NCI-H2107 treated with DMSO at 0.1 percent for 48 hours (cell line): ENCODE results near the gene CD59.

Source experiments
- DNase-seq: peaks from one replicate; lab custom pipeline; 2025; ENCODE audit not compliant: unreplicated experiment; lab: John Stamatoyannopoulos, UW

Gene CD59

GRCh38 chr11:33668951-33669596 is 67.1 kb downstream of the CD59 start:
- no peak for DNase-seq

GRCh38 chr11:33668468-33668825 is 67.8 kb downstream of the CD59 start:
- DNase-seq: peak; percentile 94

GRCh38 chr11:33667819-33668467 is 68.3 kb downstream of the CD59 start:
- no peak for DNase-seq

- DNase-seq: no peak
Observed at GRCh38 chr11:33665350-33666106, 70.7 kb downstream of the CD59 start.

- no peak for DNase-seq
Observed at GRCh38 chr11:33664827-33665226, 71.4 kb downstream of the CD59 start.

GRCh38 chr11:33664166-33664565 is 72.1 kb downstream of the CD59 start:
- DNase-seq: no peak

GRCh38 chr11:33663121-33663520 is 73.1 kb downstream of the CD59 start:
- DNase-seq: no peak

GRCh38 chr11:33661526-33661925 is 74.7 kb downstream of the CD59 start:
- peak; percentile 66 for DNase-seq

- DNase-seq: no peak
Observed at GRCh38 chr11:33660962-33661361, 75.3 kb downstream of the CD59 start.

- no peak for DNase-seq
Observed at GRCh38 chr11:33659370-33660139, 76.7 kb downstream of the CD59 start.

GRCh38 chr11:33658195-33658900 is 77.9 kb downstream of the CD59 start:
- no peak for DNase-seq

GRCh38 chr11:33657757-33658156 is 78.5 kb downstream of the CD59 start:
- no peak for DNase-seq

GRCh38 chr11:33656768-33657167 is 79.5 kb downstream of the CD59 start:
- DNase-seq: no peak

- no peak for DNase-seq
Observed at GRCh38 chr11:33655842-33656600, 80.2 kb downstream of the CD59 start.

GRCh38 chr11:33654594-33654993 is 81.6 kb downstream of the CD59 start:
- DNase-seq: no peak
